Fibroblast of pulmonary artery (primary cell): ENCODE measurements around the gene RERGL.

ENCODE experiments used
- DNase-seq: peaks from one replicate; pipeline ENCODE4 v3.0.0-alpha.2; 2010; ENCODE audit warnings: low read depth
- H3K4me3 ChIP-seq: replicated peaks from 2 replicates; pipeline ENCODE4 v1.5.1; 2011; ENCODE audit warnings: low read depth, mild to moderate bottlenecking, control low read depth, low read length, moderate library complexity
- CTCF ChIP-seq: IDR thresholded peaks from 2 replicates; pipeline ENCODE4 v1.5.1; 2011; ENCODE audit warnings: mild to moderate bottlenecking, control low read depth, low read length, inconsistent platforms; ENCODE audit errors: missing control alignments

RERGL gene

GRCh38 chr12:18090093-18090492 lies at the start of gene RERGL:
TSS of gene RERGL (minus strand) at chr12:18090193. CDS start at chr12:18090140, 53 bp downstream.
- TF ChIP-seq CTCF = no peak
- DNase-seq = no peak
- no peak within 1 kb of the TSS for H3K4me3 ChIP-seq

GRCh38 chr12:18139254-18139653 lies 49.3 kb upstream of the RERGL start:
- DNase-seq = no peak
- H3K4me3 ChIP-seq = no peak overlapping the region
- no peak for TF ChIP-seq CTCF

GRCh38 chr12:18135509-18135908 lies 45.5 kb upstream of the RERGL start:
- DNase-seq = peak; percentile 43
- no peak for TF ChIP-seq CTCF
- no peak overlapping the region for H3K4me3 ChIP-seq

- H3K4me3 ChIP-seq = no peak overlapping the region
- no peak for TF ChIP-seq CTCF
- DNase-seq = peak; percentile 25
Measured at GRCh38 chr12:18135086-18135485, 45.1 kb upstream of the RERGL start.

- TF ChIP-seq CTCF = no peak
- no peak overlapping the region for H3K4me3 ChIP-seq
- DNase-seq = no peak
Measured at GRCh38 chr12:18130851-18131250, 40.9 kb upstream of the RERGL start.

GRCh38 chr12:18123707-18124106 lies 33.7 kb upstream of the RERGL start:
- TF ChIP-seq CTCF = no peak
- no peak overlapping the region for H3K4me3 ChIP-seq
- DNase-seq = no peak

- TF ChIP-seq CTCF = no peak
- no peak for DNase-seq
- no peak overlapping the region for H3K4me3 ChIP-seq
Measured at GRCh38 chr12:18120899-18121298, 30.9 kb upstream of the RERGL start.
